Activated CD4-positive, alpha-beta T cell treated with anti-CD3 and anti-CD28 coated beads for 48 hours (primary cell): ENCODE results near the gene EYA4.

Source experiments
- DNase-seq: peaks from one replicate; pipeline ENCODE4 v3.0.0-alpha.2; 2020

The EYA4 gene

GRCh38 chr6:133241086-133241900 lies at the start of gene EYA4:
TSS of gene EYA4 (plus strand) at chr6:133241357. CDS start at chr6:133274781, 33,424 bp downstream.
- peak; percentile 3 for DNase-seq

GRCh38 chr6:133193396-133193795 lies 47.8 kb upstream of the EYA4 start:
- DNase-seq: no peak

- no peak for DNase-seq
These were observed 42.4 kb upstream of the EYA4 start for GRCh38 chr6:133198725-133199124.

GRCh38 chr6:133201231-133201630 lies 39.9 kb upstream of the EYA4 start:
- DNase-seq: no peak

GRCh38 chr6:133202610-133203343 lies 38.4 kb upstream of the EYA4 start:
- no peak for DNase-seq

GRCh38 chr6:133203344-133203697 lies 37.8 kb upstream of the EYA4 start:
- DNase-seq: no peak

GRCh38 chr6:133205304-133205703 lies 35.9 kb upstream of the EYA4 start:
- DNase-seq: no peak

GRCh38 chr6:133206942-133207341 lies 34.2 kb upstream of the EYA4 start:
- DNase-seq: no peak

GRCh38 chr6:133207754-133208153 lies 33.4 kb upstream of the EYA4 start:
- DNase-seq: no peak

- no peak for DNase-seq
These were observed 32.9 kb upstream of the EYA4 start for GRCh38 chr6:133208183-133208755.

GRCh38 chr6:133214267-133214666 lies 26.9 kb upstream of the EYA4 start:
- no peak for DNase-seq

- DNase-seq: no peak
These were observed 22.3 kb upstream of the EYA4 start for GRCh38 chr6:133218852-133219251.

- DNase-seq: no peak
These were observed 17.6 kb upstream of the EYA4 start for GRCh38 chr6:133223452-133224029.

GRCh38 chr6:133225560-133225959 lies 15.6 kb upstream of the EYA4 start:
- DNase-seq: no peak

- no peak for DNase-seq
These were observed 13.8 kb upstream of the EYA4 start for GRCh38 chr6:133227344-133227743.

GRCh38 chr6:133230052-133230451 lies 11.1 kb upstream of the EYA4 start:
- DNase-seq: no peak

GRCh38 chr6:133235221-133235620 lies 5.9 kb upstream of the EYA4 start:
- no peak for DNase-seq

- DNase-seq: no peak
These were observed 4.2 kb upstream of the EYA4 start for GRCh38 chr6:133236932-133237331.

- DNase-seq: no peak
These were observed 559 bp upstream of the EYA4 start for GRCh38 chr6:133240511-133241085.

- DNase-seq: no peak
These were observed 912 bp downstream of the EYA4 start for GRCh38 chr6:133241901-133242636.

GRCh38 chr6:133242637-133243585 lies 1.8 kb downstream of the EYA4 start:
- DNase-seq: peak; percentile 4
